CD8-positive, alpha-beta memory T cell (primary cell): ENCODE measurements around the gene BEND7. TPM values are rescaled to one million over a fixed set of nuclear protein-coding genes. Genes with fewer than 3 reads are reported as not detected.

Experiments used
- CTCF ChIA-PET: fragments of 350-600 bp; sonication (Branson Sonifier 250); formaldehyde crosslinking; loops from one replicate; lab custom pipeline; 2021; ENCODE audit warnings: antibody characterized with exemption; lab: Charles Lee
- POLR2A ChIA-PET: fragments of 350-600 bp; sonication (Branson Sonifier 250); formaldehyde crosslinking; loops from one replicate; lab custom pipeline; 2021; ENCODE audit warnings: antibody characterized with exemption; lab: Charles Lee
- DNase-seq, 5 donors: peaks; one replicate each; pipeline versions ENCODE4 v3.0.0 to v3.0.0-alpha.2; 2020 to 2022; ENCODE audit warnings: mixed read lengths in 1 of 5
- H3K27ac ChIP-seq: one replicate; pipeline ENCODE4 v1.7.0; 2013; ENCODE audit warnings: low read depth, mild to moderate bottlenecking, low read length, moderate library complexity
- H3K27me3 ChIP-seq: 2 replicates; pipeline ENCODE4 v1.7.0; 2013; ENCODE audit warnings: low read length, mild to moderate bottlenecking; ENCODE audit not compliant: insufficient read depth, poor library complexity, severe bottlenecking
- H3K36me3 ChIP-seq: 2 replicates; pipeline ENCODE4 v1.7.0; 2013; ENCODE audit warnings: mild to moderate bottlenecking, low read length, moderate library complexity; ENCODE audit not compliant: insufficient read depth
- H3K4me1 ChIP-seq: 2 replicates; pipeline ENCODE4 v1.7.0; 2013; ENCODE audit warnings: mild to moderate bottlenecking, low read length, moderate library complexity; ENCODE audit not compliant: insufficient read depth
- H3K4me3 ChIP-seq: 2 replicates; pipeline ENCODE4 v1.7.0; 2013; ENCODE audit warnings: mild to moderate bottlenecking, low read length
- H3K9me3 ChIP-seq: 2 replicates; pipeline ENCODE4 v1.7.0; 2013; ENCODE audit warnings: mild to moderate bottlenecking, low read length
- H3K27ac Mint-ChIP-seq, 8 donors: one replicate each; pipeline ENCODE4 v1.8.0; 2020 to 2021; ENCODE audit warnings: mixed read lengths in 8 of 8, mild to moderate bottlenecking in 6 of 8, inconsistent platforms in 3 of 8, moderate library complexity in 3 of 8
- H3K27me3 Mint-ChIP-seq, 2 donors: one replicate each; pipeline ENCODE4 v1.8.0; 2020 to 2021; ENCODE audit warnings: mixed read lengths in 2 of 2, mild to moderate bottlenecking in 1 of 2, moderate library complexity in 1 of 2
- H3K36me3 Mint-ChIP-seq, 3 donors: one replicate each; pipeline ENCODE4 v1.8.0; 2020 to 2021; ENCODE audit warnings: mixed read lengths in 3 of 3, inconsistent platforms in 1 of 3, mild to moderate bottlenecking in 1 of 3
- H3K4me1 Mint-ChIP-seq, 3 donors: one replicate each; pipeline ENCODE4 v1.8.0; 2020 to 2021; ENCODE audit warnings: mixed read lengths in 3 of 3, inconsistent platforms in 1 of 3, mild to moderate bottlenecking in 1 of 3
- H3K4me3 Mint-ChIP-seq, 7 donors: one replicate each; pipeline ENCODE4 v1.8.0; 2020 to 2021; ENCODE audit warnings: mixed read lengths in 7 of 7, mild to moderate bottlenecking in 6 of 7, moderate library complexity in 4 of 7, inconsistent platforms in 2 of 7
- H3K9me3 Mint-ChIP-seq, 5 donors: one replicate each; pipeline ENCODE4 v1.8.0; 2020 to 2022; ENCODE audit warnings: mixed read lengths in 5 of 5, mild to moderate bottlenecking in 3 of 5, moderate library complexity in 2 of 5, inconsistent platforms in 1 of 5
- polyA plus RNA-seq: library from polyadenylated mRNA; unstranded; fragments of 300-500 nt; fragmentation: Illumina TruSeq; gene quantifications from one replicate; pipeline ENCODE4 v1.2.3, GENCODE V29; 2021
- total RNA-seq, 2 experiments: library from RNA; stranded (reverse); gene quantifications; one replicate each; pipeline ENCODE4 v1.2.3, GENCODE V29; 2021

The BEND7 gene
- total and polyA plus RNA-seq, 3 experiments from 2014 or later = not detected

GRCh38 chr10:13500201-13500600 lies 28.6 kb downstream of the BEND7 start:
- ChIA-PET POLR2A (no interaction called here), CTCF (no interaction called here)
- Histone ChIP-seq H3K36me3 (no peaks in the 10 kb centered on the region), H3K9me3 (no peaks in the 10 kb centered on the region), H3K4me3 (no peak overlapping the region), H3K4me1 (no peaks in the 10 kb centered on the region), H3K27ac (no peak overlapping the region), H3K27me3 (no peaks in the 10 kb centered on the region)
- no peaks in the 10 kb centered on the region for H3K4me1 Mint-ChIP-seq
- no peak overlapping the region for H3K4me3 Mint-ChIP-seq
- H3K27ac Mint-ChIP-seq = no peak overlapping the region
- DNase-seq = no peak
- no peaks in the 10 kb centered on the region for H3K9me3 Mint-ChIP-seq
- H3K27me3 Mint-ChIP-seq = peaks cover 13 to 29% of the 10 kb centered on the region in 2 donors
- H3K36me3 Mint-ChIP-seq = no peaks in the 10 kb centered on the region

GRCh38 chr10:13499150-13499549 lies 29.7 kb downstream of the BEND7 start:
- ChIA-PET CTCF (no interaction called here), POLR2A (no interaction called here)
- H3K36me3 Mint-ChIP-seq = no peaks in the 10 kb centered on the region
- no peak overlapping the region for H3K4me3 Mint-ChIP-seq
- H3K27ac Mint-ChIP-seq = no peak overlapping the region
- no peaks in the 10 kb centered on the region for H3K4me1 Mint-ChIP-seq
- H3K27me3 ChIP-seq = no peaks in the 10 kb centered on the region
- H3K4me3 ChIP-seq = no peak overlapping the region
- H3K4me1 ChIP-seq = no peaks in the 10 kb centered on the region
- DNase-seq = no peak
- H3K27ac ChIP-seq = no peak overlapping the region
- H3K36me3 ChIP-seq = no peaks in the 10 kb centered on the region
- H3K9me3 Mint-ChIP-seq = no peaks in the 10 kb centered on the region
- no peaks in the 10 kb centered on the region for H3K9me3 ChIP-seq
- H3K27me3 Mint-ChIP-seq = peaks cover 13 to 28% of the 10 kb centered on the region in 2 donors

GRCh38 chr10:13496931-13497330 lies 31.9 kb downstream of the BEND7 start:
- no peaks in the 10 kb centered on the region for H3K9me3 ChIP-seq
- DNase-seq = no peak
- no peaks in the 10 kb centered on the region for H3K36me3 Mint-ChIP-seq
- H3K27me3 ChIP-seq = no peaks in the 10 kb centered on the region
- no peaks in the 10 kb centered on the region for H3K9me3 Mint-ChIP-seq
- H3K4me3 Mint-ChIP-seq = no peak overlapping the region
- POLR2A ChIA-PET = no interaction called here
- H3K27ac Mint-ChIP-seq = no peak overlapping the region
- no peaks in the 10 kb centered on the region for H3K4me1 ChIP-seq
- no peaks in the 10 kb centered on the region for H3K36me3 ChIP-seq
- peaks cover 5 to 30% of the 10 kb centered on the region in 2 donors for H3K27me3 Mint-ChIP-seq
- H3K4me3 ChIP-seq = no peak overlapping the region
- no peaks in the 10 kb centered on the region for H3K4me1 Mint-ChIP-seq
- H3K27ac ChIP-seq = no peak overlapping the region
- CTCF ChIA-PET = no interaction called here

GRCh38 chr10:13496164-13496563 lies 32.6 kb downstream of the BEND7 start:
- H3K27me3 Mint-ChIP-seq = peaks cover 7 to 33% of the 10 kb centered on the region in 2 donors
- Histone ChIP-seq H3K36me3 (no peaks in the 10 kb centered on the region), H3K27me3 (no peaks in the 10 kb centered on the region), H3K4me1 (no peaks in the 10 kb centered on the region), H3K9me3 (no peaks in the 10 kb centered on the region), H3K4me3 (no peak overlapping the region), H3K27ac (no peak overlapping the region)
- no peak for DNase-seq
- H3K27ac Mint-ChIP-seq = no peak overlapping the region
- no peaks in the 10 kb centered on the region for H3K36me3 Mint-ChIP-seq
- no peaks in the 10 kb centered on the region for H3K9me3 Mint-ChIP-seq
- CTCF ChIA-PET = no interaction called here
- H3K4me3 Mint-ChIP-seq = no peak overlapping the region
- POLR2A ChIA-PET = no interaction called here
- H3K4me1 Mint-ChIP-seq = no peaks in the 10 kb centered on the region

- Histone ChIP-seq H3K27me3 (no peaks in the 10 kb centered on the region), H3K9me3 (no peaks in the 10 kb centered on the region), H3K36me3 (no peaks in the 10 kb centered on the region), H3K27ac (no peak overlapping the region), H3K4me3 (no peak overlapping the region), H3K4me1 (no peaks in the 10 kb centered on the region)
- H3K4me3 Mint-ChIP-seq = no peak overlapping the region
- no peaks in the 10 kb centered on the region for H3K9me3 Mint-ChIP-seq
- DNase-seq = no peak
- peaks cover 0 to 2% (median 0%) of the 10 kb centered on the region in 3 donors for H3K36me3 Mint-ChIP-seq
- no peak overlapping the region for H3K27ac Mint-ChIP-seq
- ChIA-PET CTCF (no interaction called here), POLR2A (no interaction called here)
- H3K27me3 Mint-ChIP-seq = peaks cover 12 to 26% of the 10 kb centered on the region in 2 donors
- H3K4me1 Mint-ChIP-seq = no peaks in the 10 kb centered on the region
These were observed 36.2 kb downstream of the BEND7 start for GRCh38 chr10:13492493-13493180.

GRCh38 chr10:13491747-13492360 lies 37.0 kb downstream of the BEND7 start:
- H3K27ac Mint-ChIP-seq = peak overlapping the region in 1 of 8 donors; percentile 64
- H3K36me3 Mint-ChIP-seq = peaks cover 0 to 2% (median 0%) of the 10 kb centered on the region in 3 donors
- H3K4me3 ChIP-seq = no peak overlapping the region
- H3K27me3 ChIP-seq = no peaks in the 10 kb centered on the region
- POLR2A ChIA-PET = no interaction called here
- no peaks in the 10 kb centered on the region for H3K9me3 Mint-ChIP-seq
- no peaks in the 10 kb centered on the region for H3K36me3 ChIP-seq
- DNase-seq = no peak
- no peaks in the 10 kb centered on the region for H3K4me1 ChIP-seq
- H3K4me1 Mint-ChIP-seq = no peaks in the 10 kb centered on the region
- H3K9me3 ChIP-seq = no peaks in the 10 kb centered on the region
- no peak overlapping the region for H3K4me3 Mint-ChIP-seq
- CTCF ChIA-PET = no interaction called here
- peaks cover 9 to 30% of the 10 kb centered on the region in 2 donors for H3K27me3 Mint-ChIP-seq
- H3K27ac ChIP-seq = no peak overlapping the region

- Mint-ChIP-seq H3K4me3 (no peak overlapping the region), H3K9me3 (no peaks in the 10 kb centered on the region), H3K4me1 (no peaks in the 10 kb centered on the region), H3K27me3 (peaks cover 7 to 29% of the 10 kb centered on the region in 2 donors), H3K36me3 (peaks cover 0 to 2% (median 0%) of the 10 kb centered on the region in 3 donors), H3K27ac (no peak overlapping the region)
- DNase-seq = no peak
- no peak overlapping the region for H3K4me3 ChIP-seq
- no peak overlapping the region for H3K27ac ChIP-seq
- no peaks in the 10 kb centered on the region for H3K4me1 ChIP-seq
- CTCF ChIA-PET = no interaction called here
- no peaks in the 10 kb centered on the region for H3K9me3 ChIP-seq
- H3K27me3 ChIP-seq = no peaks in the 10 kb centered on the region
- POLR2A ChIA-PET = no interaction called here
- H3K36me3 ChIP-seq = no peaks in the 10 kb centered on the region
These were observed 38.3 kb downstream of the BEND7 start for GRCh38 chr10:13490503-13490902.

GRCh38 chr10:13489035-13489599 lies 39.7 kb downstream of the BEND7 start:
- Histone ChIP-seq H3K36me3 (no peaks in the 10 kb centered on the region), H3K27me3 (no peaks in the 10 kb centered on the region), H3K27ac (no peak overlapping the region), H3K4me1 (no peaks in the 10 kb centered on the region), H3K9me3 (no peaks in the 10 kb centered on the region), H3K4me3 (no peak overlapping the region)
- Mint-ChIP-seq H3K36me3 (peaks cover 0 to 2% (median 0%) of the 10 kb centered on the region in 3 donors), H3K9me3 (no peaks in the 10 kb centered on the region), H3K27me3 (peaks cover 7 to 28% of the 10 kb centered on the region in 2 donors), H3K27ac (no peak overlapping the region), H3K4me3 (peak overlapping the region in 1 of 7 donors; percentile 54), H3K4me1 (peaks cover 0 to under 1% (median 0%) of the 10 kb centered on the region in 3 donors)
- DNase-seq = no peak
- ChIA-PET POLR2A (no interaction called here), CTCF (no interaction called here)
